Panc1 (cell line): ENCODE measurements around the gene H1-8. TPM values are rescaled to one million over a fixed set of nuclear protein-coding genes. Genes with fewer than 3 reads are reported as not detected.

Source experiments
- ATAC-seq: fragments of 200-7000 bp; cut with Tn5 transposase; 2 replicates; pipeline ENCODE4 v1.9.1; 2020; ENCODE audit warnings: mild to moderate bottlenecking, moderate library complexity
- BruUV-seq: library from RNA; stranded (reverse); fragments of 400-500 nt; replicated peaks from 2 replicates; lab custom pipeline; 2021; lab: Mats Ljungman, UMichigan
- CTCF ChIA-PET: fragments of 300-600 bp; sonication (Branson Sonifier 250); formaldehyde crosslinking; loops from one replicate; lab custom pipeline; 2022; ENCODE audit warnings: antibody characterized with exemption; lab: Charles Lee
- POLR2A ChIA-PET: fragments of 300-600 bp; sonication (Branson Sonifier 250); formaldehyde crosslinking; loops from one replicate; lab custom pipeline; 2022; ENCODE audit warnings: antibody characterized with exemption; lab: Charles Lee
- DNase-seq: peaks from one replicate; pipeline ENCODE4 v3.0.0-alpha.2; 2010; ENCODE audit warnings: low read depth, low spot score
- H3K27ac ChIP-seq: 2 replicates; pipeline ENCODE4 v1.5.1; 2011; ENCODE audit warnings: mild to moderate bottlenecking, low read length, inconsistent platforms
- H3K27me3 ChIP-seq: fragments of 200-500 bp; sonication (Bioruptor generic); 2 replicates; pipeline ENCODE4 v1.6.0; 2014; ENCODE audit warnings: low read length, inconsistent platforms; ENCODE audit not compliant: control insufficient read depth, insufficient read depth
- H3K36me3 ChIP-seq: fragments of 200-500 bp; sonication (Bioruptor generic); 2 replicates; pipeline ENCODE4 v1.5.1; 2014; ENCODE audit warnings: inconsistent platforms, mild to moderate bottlenecking, low read length, moderate library complexity; ENCODE audit not compliant: control insufficient read depth, insufficient read depth
- H3K4me1 ChIP-seq: 2 replicates; pipeline ENCODE4 v1.5.1; 2011; ENCODE audit warnings: inconsistent platforms, mild to moderate bottlenecking, low read length, moderate library complexity; ENCODE audit not compliant: control insufficient read depth, insufficient read depth
- H3K4me3 ChIP-seq, 2 experiments: 2 replicates each; pipeline ENCODE4 v1.5.1; 2011 to 2012; ENCODE audit warnings: low read depth in 2 of 2, low read length in 2 of 2, mild to moderate bottlenecking in 2 of 2, inconsistent platforms in 1 of 2, moderate library complexity in 1 of 2
- H3K9me3 ChIP-seq: fragments of 200-500 bp; sonication (Bioruptor generic); 2 replicates; pipeline ENCODE4 v1.5.1; 2014; ENCODE audit warnings: low read depth, mild to moderate bottlenecking, inconsistent platforms, low read length, moderate library complexity; ENCODE audit not compliant: control insufficient read depth, insufficient read depth
- CTCF ChIP-seq: fragments of 450-650 bp; IDR thresholded peaks from 2 replicates; pipeline ENCODE4 v1.5.1; 2017; ENCODE audit warnings: mild to moderate bottlenecking
- POLR2AphosphoS5 ChIP-seq: IDR thresholded peaks from 2 replicates; pipeline ENCODE4 v1.6.1; 2012; ENCODE audit warnings: mild to moderate bottlenecking, low read depth, low read length, moderate library complexity
- REST ChIP-seq, 2 experiments: IDR thresholded peaks; 2 replicates each; pipeline ENCODE4 v1.6.1; 2011 to 2012; ENCODE audit warnings: low read depth in 2 of 2, control low read depth in 1 of 2, low read length in 1 of 2, mild to moderate bottlenecking in 1 of 2, moderate library complexity in 1 of 2; ENCODE audit not compliant: insufficient read depth in 1 of 2
- SIN3A ChIP-seq: IDR thresholded peaks from 2 replicates; pipeline ENCODE4 v1.6.1; 2012; ENCODE audit warnings: low read depth, mild to moderate bottlenecking, low read length, moderate library complexity, borderline replicate concordance; ENCODE audit not compliant: insufficient read depth
- TCF7L2 ChIP-seq: IDR thresholded peaks from 2 replicates; pipeline ENCODE4 v1.6.1; 2011; ENCODE audit warnings: mild to moderate bottlenecking, low read depth, low read length, inconsistent platforms
- in situ Hi-C: cut with HindIII; loops from 2 replicates; pipeline ENCODE4 v1.10.0; 2016; ENCODE audit warnings: low sequenced_read_pairs, low pct_unique_long_range_greater_than_20kb
- intact Hi-C: fragments of 100-400 bp; cut with micrococcal nuclease; formaldehyde crosslinking; loops from one replicate; pipeline ENCODE4 v1.10.0; 2022; ENCODE audit not compliant: unreplicated experiment
- total RNA-seq: library from RNA; stranded (reverse); gene quantifications from one replicate; pipeline ENCODE4 v1.2.1, GENCODE V29; 2021; ENCODE audit not compliant: unreplicated experiment

Gene H1-8
- total RNA-seq, 1 experiment from 2014 or later = not detected

- H3K36me3 ChIP-seq = no peaks in the 10 kb centered on the region; the same call in none of the 2 replicates
- TF ChIP-seq SIN3A (no peak), TCF7L2 (no peak), POLR2AphosphoS5 (no peak), CTCF (no peak), REST (IDR thresholded peaks at IDR 0.05; ENCODE audit: insufficient read depth in 1 of 2, low read depth in 2 of 2, low read length in 1 of 2) (no peak)
- H3K27me3 ChIP-seq = no peaks in the 10 kb centered on the region
- intact Hi-C loops = no loop called here
- H3K4me3 ChIP-seq = no peak overlapping the region
- POLR2A ChIA-PET = no interaction called here
- no peaks in the 10 kb centered on the region for H3K9me3 ChIP-seq
- ATAC-seq (no peak), DNase-seq (no peak)
- H3K27ac ChIP-seq = no peak overlapping the region
- CTCF ChIA-PET = no interaction called here
- no peaks in the 10 kb centered on the region for H3K4me1 ChIP-seq
- no TSS peak for BruUV-seq
- in situ Hi-C loops = no loop called here
These were observed 42.7 kb upstream of the H1-8 start for GRCh38 chr3:129500334-129500658.

- Histone ChIP-seq H3K27me3 (no peaks in the 10 kb centered on the region), H3K9me3 (no peaks in the 10 kb centered on the region), H3K27ac (no peak overlapping the region), H3K36me3 (no peaks in the 10 kb centered on the region; the same call in none of the 2 replicates), H3K4me1 (no peaks in the 10 kb centered on the region), H3K4me3 (no peak overlapping the region)
- CTCF ChIA-PET = no interaction called here
- no TSS peak for BruUV-seq
- TF ChIP-seq REST (IDR thresholded peaks at IDR 0.05; ENCODE audit: insufficient read depth in 1 of 2, low read depth in 2 of 2, low read length in 1 of 2) = no peak
- TF ChIP-seq POLR2AphosphoS5 = no peak
- TF ChIP-seq CTCF = no peak
- TF ChIP-seq SIN3A = no peak
- TF ChIP-seq TCF7L2 = no peak
- DNase-seq (no peak), ATAC-seq (no peak)
- in situ Hi-C loops (no loop called here), intact Hi-C loops (no loop called here)
- POLR2A ChIA-PET = no interaction called here
These were observed 41.3 kb upstream of the H1-8 start for GRCh38 chr3:129501630-129502029.
